D721Med (cell line): Measurements from ENCODE around the gene EBLN2.

Source experiments
- DNase-seq: peaks from one replicate; pipeline ENCODE4 v3.0.0; 2011; ENCODE audit warnings: low spot score; ENCODE audit not compliant: insufficient read length
- FAIRE-seq: peaks from 2 replicates; lab custom pipeline; 2011; peaks lifted over from hg19 to GRCh38; lab: Jason Lieb, UNC
- CTCF ChIP-seq: IDR thresholded peaks from 2 replicates; pipeline ENCODE4 v1.5.1; 2012; ENCODE audit warnings: mild to moderate bottlenecking, control low read depth; ENCODE audit not compliant: insufficient read depth; ENCODE audit errors: missing control alignments

The EBLN2 gene

GRCh38 chr3:73028803-73029202 is 32.7 kb upstream of the EBLN2 start:
- no peak for TF ChIP-seq CTCF
- DNase-seq (no peak), FAIRE-seq (no peak)

- no peak for FAIRE-seq
- DNase-seq: no peak
- no peak for TF ChIP-seq CTCF
Observed at GRCh38 chr3:73029321-73029796, 32.1 kb upstream of the EBLN2 start.

GRCh38 chr3:73030073-73030597 is 31.3 kb upstream of the EBLN2 start:
- TF ChIP-seq CTCF: no peak
- FAIRE-seq: no peak
- DNase-seq: no peak

GRCh38 chr3:73031573-73032103 is 29.8 kb upstream of the EBLN2 start:
- FAIRE-seq (no peak), DNase-seq (no peak)
- TF ChIP-seq CTCF: no peak

GRCh38 chr3:73036694-73037591 is 24.5 kb upstream of the EBLN2 start:
- DNase-seq: no peak
- FAIRE-seq: no peak
- TF ChIP-seq CTCF: no peak

- no peak for DNase-seq
- TF ChIP-seq CTCF: no peak
- no peak for FAIRE-seq
Observed at GRCh38 chr3:73041537-73041936, 19.9 kb upstream of the EBLN2 start.
